ENCODE data around the gene STMN3. TPM values are rescaled to one million over a fixed set of nuclear protein-coding genes. Genes with fewer than 3 reads are reported as not detected.
"Not testable (repeated sequence)": the region's sequence is repeated elsewhere in the genome, so short reads cannot be mapped to it uniquely, and the experiment has no call there.

STMN3 gene
- total and polyA plus RNA-seq, 8 donors: 4.4 to 37.8 (median 9.7) TPM

GRCh38 chr20:63652192-63652980 lies 838 bp downstream of the STMN3 start:
- TF ChIP-seq, protein P1, sequence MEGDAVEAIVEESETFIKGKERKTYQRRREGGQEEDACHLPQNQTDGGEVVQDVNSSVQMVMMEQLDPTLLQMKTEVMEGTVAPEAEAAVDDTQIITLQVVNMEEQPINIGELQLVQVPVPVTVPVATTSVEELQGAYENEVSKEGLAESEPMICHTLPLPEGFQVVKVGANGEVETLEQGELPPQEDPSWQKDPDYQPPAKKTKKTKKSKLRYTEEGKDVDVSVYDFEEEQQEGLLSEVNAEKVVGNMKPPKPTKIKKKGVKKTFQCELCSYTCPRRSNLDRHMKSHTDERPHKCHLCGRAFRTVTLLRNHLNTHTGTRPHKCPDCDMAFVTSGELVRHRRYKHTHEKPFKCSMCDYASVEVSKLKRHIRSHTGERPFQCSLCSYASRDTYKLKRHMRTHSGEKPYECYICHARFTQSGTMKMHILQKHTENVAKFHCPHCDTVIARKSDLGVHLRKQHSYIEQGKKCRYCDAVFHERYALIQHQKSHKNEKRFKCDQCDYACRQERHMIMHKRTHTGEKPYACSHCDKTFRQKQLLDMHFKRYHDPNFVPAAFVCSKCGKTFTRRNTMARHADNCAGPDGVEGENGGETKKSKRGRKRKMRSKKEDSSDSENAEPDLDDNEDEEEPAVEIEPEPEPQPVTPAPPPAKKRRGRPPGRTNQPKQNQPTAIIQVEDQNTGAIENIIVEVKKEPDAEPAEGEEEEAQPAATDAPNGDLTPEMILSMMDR (IDR thresholded peaks at IDR 0.05): no peak
- no peaks in the 10 kb centered on the region for H3K27me3 ChIP-seq
- no peaks in the 10 kb centered on the region for H3K36me3 ChIP-seq
- H3K9me3 ChIP-seq: no peaks in the 10 kb centered on the region
- peak overlapping the region; percentile 44 to 67 (median 52) for H3K4me3 ChIP-seq
- peak in 3 of 6 donors; percentile 40 to 69 (median 65) for DNase-seq
- ATAC-seq: peak; percentile 4 to 19 (median 7)
- peak overlapping the region in 1 of 4 donors; percentile 10 for H3K27ac ChIP-seq
- FAIRE-seq: no peak
- 1 to 2% methylated on average over 40 to 90 of the region's 91 CpGs for WGBS, 2 donors
- peaks cover 0 to 7% (median 0%) of the 10 kb centered on the region in 3 donors for H3K4me1 ChIP-seq
- intact Hi-C loops (cut with DNase I): no loop called here

GRCh38 chr20:63651942-63652191 lies 1.4 kb downstream of the STMN3 start:
- Histone ChIP-seq H3K4me1 (peaks cover 0 to 6% (median 0%) of the 10 kb centered on the region in 3 donors), H3K4me3 (peak overlapping the region in 3 of 4 donors; percentile 48 to 67 (median 55)), H3K27ac (peak overlapping the region in 1 of 4 donors; percentile 10), H3K9me3 (no peaks in the 10 kb centered on the region), H3K27me3 (no peaks in the 10 kb centered on the region), H3K36me3 (no peaks in the 10 kb centered on the region)
- WGBS, 2 donors: 12 to 18% methylated on average over 9 to 11 of the region's 11 CpGs
- DNase-seq: peak in 3 of 6 donors; percentile 25 to 58 (median 52)
- intact Hi-C loops (cut with DNase I): no loop called here
- no peak for FAIRE-seq
- peak; percentile 17 to 45 (median 31) for ATAC-seq
- TF ChIP-seq, protein P1 (IDR thresholded peaks at IDR 0.05): no peak

DNA sequence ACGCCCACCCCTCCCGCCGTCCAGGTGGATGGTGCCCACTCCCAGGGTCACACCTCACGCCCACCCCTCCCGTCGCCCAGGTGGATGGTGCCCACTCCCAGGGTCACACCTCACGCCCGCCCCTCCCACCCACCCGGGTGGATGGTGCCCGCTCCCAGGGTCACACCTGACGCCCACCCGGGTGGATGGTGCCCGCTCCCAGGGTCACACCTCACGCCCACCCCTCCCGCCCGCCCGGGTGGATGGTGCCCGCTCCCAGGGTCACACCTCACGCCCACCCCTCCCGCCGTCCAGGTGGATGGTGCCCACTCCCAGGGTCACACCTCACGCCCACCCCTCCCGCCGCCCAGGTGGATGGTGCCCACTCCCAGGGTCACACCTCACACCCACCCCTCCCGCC lies 2.7 kb downstream of the STMN3 start:
- 82 to 95% methylated on average over 13 to 25 of the region's 25 CpGs for WGBS, 2 donors
- not testable (repeated sequence) for ATAC-seq, FAIRE-seq

DNA sequence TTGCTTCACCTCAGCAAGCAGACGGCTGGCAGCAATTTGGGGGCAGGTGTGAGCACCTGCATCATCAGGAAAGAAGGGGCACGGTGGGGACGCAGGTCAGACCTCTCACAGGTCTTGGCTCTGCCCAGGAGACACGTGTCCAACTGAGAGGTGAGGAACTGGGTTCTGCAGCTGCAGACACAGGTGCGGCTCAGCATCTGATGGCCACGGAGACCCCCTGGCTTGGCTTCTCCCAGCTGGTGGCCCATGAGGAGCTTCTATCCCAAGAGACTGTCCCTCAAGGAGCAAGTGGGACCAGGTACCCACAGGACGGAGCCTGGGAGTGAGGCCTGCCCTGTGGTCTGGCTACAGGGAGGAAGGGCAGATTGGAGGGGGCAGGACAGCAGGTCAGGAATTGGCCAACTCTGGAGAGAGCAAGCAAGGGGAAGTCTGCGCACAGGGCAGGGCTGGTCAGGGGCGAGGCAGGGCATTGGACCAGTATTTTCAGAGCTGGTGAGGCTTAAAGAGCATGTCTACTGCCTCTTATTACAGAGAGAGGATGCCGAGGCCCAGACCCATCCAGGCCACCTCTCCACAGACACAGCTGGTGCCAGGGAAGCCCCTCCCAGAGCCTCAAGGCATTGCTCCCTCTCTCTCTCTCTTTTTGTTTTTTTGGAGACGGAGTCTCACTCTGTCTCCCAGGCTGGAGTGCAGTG lies 4.2 kb downstream of the STMN3 start:
- FAIRE-seq (no peak), ATAC-seq (no peak), DNase-seq (no peak)
- TF ChIP-seq, protein P1 (IDR thresholded peaks at IDR 0.05): no peak
- Histone ChIP-seq H3K36me3 (no peaks in the 10 kb centered on the region), H3K4me1 (peaks cover 0 to 6% (median 0%) of the 10 kb centered on the region in 3 donors), H3K27me3 (no peaks in the 10 kb centered on the region), H3K27ac (no peak overlapping the region), H3K4me3 (no peak overlapping the region), H3K9me3 (no peaks in the 10 kb centered on the region)
- 84 to 87% methylated on average over 11 of the region's 11 CpGs for WGBS, 2 donors
- intact Hi-C loops (cut with DNase I): no loop called here

More for the DNA sequence above, 2.7 kb downstream of the STMN3 start:
- DNase-seq; H3K9me3 ChIP-seq; H3K36me3 ChIP-seq; H3K4me3 ChIP-seq; H3K4me1 ChIP-seq; intact Hi-C loops (cut with DNase I); H3K27ac ChIP-seq; H3K27me3 ChIP-seq: not testable (repeated sequence)

DNA sequence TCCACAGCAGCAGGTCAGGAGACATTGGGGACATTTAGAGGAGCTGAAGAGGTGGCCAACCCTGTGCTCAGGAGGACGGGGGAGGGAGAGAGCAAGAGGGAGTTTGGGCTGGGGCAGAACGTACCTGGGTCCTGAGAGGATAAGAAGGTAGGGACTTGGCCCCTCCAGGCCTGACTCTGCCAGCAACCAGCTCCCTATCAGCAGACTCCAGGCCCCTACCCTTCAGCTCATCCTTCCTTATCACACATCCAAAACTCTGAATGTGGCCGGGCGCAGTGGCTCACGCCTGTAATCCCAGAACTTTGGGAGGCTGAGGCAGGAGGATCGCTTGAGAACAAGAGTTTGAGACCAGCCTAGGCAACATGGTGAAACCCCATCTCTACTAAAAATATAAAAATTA lies 5.0 kb downstream of the STMN3 start:
- Histone ChIP-seq H3K36me3 (no peaks in the 10 kb centered on the region), H3K4me1 (peaks cover 0 to 6% (median 0%) of the 10 kb centered on the region in 3 donors), H3K4me3 (no peak overlapping the region), H3K27ac (no peak overlapping the region), H3K9me3 (no peaks in the 10 kb centered on the region), H3K27me3 (no peaks in the 10 kb centered on the region)
- no peak for ATAC-seq
- intact Hi-C loops (cut with DNase I): no loop called here
- no peak for DNase-seq
- TF ChIP-seq, protein P1 (IDR thresholded peaks at IDR 0.05): no peak
- no peak for FAIRE-seq
- 83 to 92% methylated on average over 6 of the region's 6 CpGs for WGBS, 2 donors
